HG02763 (cell line): ENCODE measurements around the gene PLCH1.

Experiments
- ATAC-seq: cut with Tn5 transposase; IDR thresholded peaks from one replicate; pipeline ENCODE4 v1.9.1; 2021; ENCODE audit warnings: mild to moderate bottlenecking, moderate library complexity; ENCODE audit not compliant: unreplicated experiment

Gene PLCH1

GRCh38 chr3:155491696-155492095, 253.2 kb downstream of the PLCH1 start:
- no peak for ATAC-seq

GRCh38 chr3:155488671-155489070, 256.2 kb downstream of the PLCH1 start:
- ATAC-seq: no peak

GRCh38 chr3:155485897-155486296, 259.0 kb downstream of the PLCH1 start:
- ATAC-seq: no peak

GRCh38 chr3:155481591-155481990, 263.3 kb downstream of the PLCH1 start:
- no peak for ATAC-seq

- no peak for ATAC-seq
These were observed 263.8 kb downstream of the PLCH1 start for GRCh38 chr3:155481089-155481488.

GRCh38 chr3:155465664-155466063, 279.2 kb downstream of the PLCH1 start:
- no peak for ATAC-seq

- ATAC-seq: no peak
These were observed 282.2 kb downstream of the PLCH1 start for GRCh38 chr3:155462672-155463071.

GRCh38 chr3:155457591-155457990, 287.3 kb downstream of the PLCH1 start:
- ATAC-seq: no peak

GRCh38 chr3:155455765-155456164, 289.1 kb downstream of the PLCH1 start:
- no peak for ATAC-seq

- ATAC-seq: no peak
These were observed 291.4 kb downstream of the PLCH1 start for GRCh38 chr3:155453512-155453911.

GRCh38 chr3:155449613-155450267, 295.1 kb downstream of the PLCH1 start:
- no peak for ATAC-seq

- ATAC-seq: no peak
These were observed 296.3 kb downstream of the PLCH1 start for GRCh38 chr3:155448531-155448930.

GRCh38 chr3:155446366-155446765, 298.5 kb downstream of the PLCH1 start:
- ATAC-seq: no peak

- no peak for ATAC-seq
These were observed 300.1 kb downstream of the PLCH1 start for GRCh38 chr3:155444771-155445170.

- no peak for ATAC-seq
These were observed 301.1 kb downstream of the PLCH1 start for GRCh38 chr3:155443815-155444214.

- no peak for ATAC-seq
These were observed 302.8 kb downstream of the PLCH1 start for GRCh38 chr3:155442072-155442471.

GRCh38 chr3:155441506-155441905, 303.4 kb downstream of the PLCH1 start:
- no peak for ATAC-seq

- no peak for ATAC-seq
These were observed 303.8 kb downstream of the PLCH1 start for GRCh38 chr3:155441026-155441425.

GRCh38 chr3:155435821-155436220, 309.1 kb downstream of the PLCH1 start:
- ATAC-seq: no peak

- no peak for ATAC-seq
These were observed 312.9 kb downstream of the PLCH1 start for GRCh38 chr3:155431856-155432570.

GRCh38 chr3:155428563-155428962, 316.3 kb downstream of the PLCH1 start:
- ATAC-seq: no peak

GRCh38 chr3:155426524-155427230, 318.2 kb downstream of the PLCH1 start:
- no peak for ATAC-seq
